Activated CD8-positive, alpha-beta memory T cell treated with anti-CD3 and anti-CD28 coated beads, Interleukin-2, amount 50 U/mL, for 4 hours (primary cell): ENCODE data around the gene FAM107B.
"Not testable (repeated sequence)": the region's sequence is repeated elsewhere in the genome, so short reads cannot be mapped to it uniquely, and the experiment has no call there.

ENCODE experiments used
- DNase-seq: peaks from one replicate; pipeline ENCODE4 v3.0.0-alpha.2; 2020

Gene FAM107B

DNA sequence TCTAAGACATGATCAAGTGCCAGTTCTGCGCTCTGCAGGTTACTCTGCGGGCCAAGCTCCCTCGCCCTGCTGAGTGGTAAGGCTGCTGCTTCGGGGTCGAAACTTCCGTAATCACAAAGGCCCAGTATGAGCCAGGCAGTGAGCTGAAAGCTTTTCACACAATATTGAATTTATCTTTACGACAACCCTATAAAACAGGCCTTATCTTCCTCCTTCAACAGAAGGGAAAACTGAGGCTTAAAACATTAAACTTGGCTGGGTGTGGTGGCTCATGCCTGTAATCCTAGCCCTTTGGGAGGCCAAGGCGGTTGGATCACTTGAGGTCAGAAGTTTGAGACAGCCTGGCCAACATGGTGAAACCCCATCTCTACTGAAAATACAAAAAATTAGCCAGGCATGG lies 83.3 kb downstream of the FAM107B start:
- no peak for DNase-seq

DNA sequence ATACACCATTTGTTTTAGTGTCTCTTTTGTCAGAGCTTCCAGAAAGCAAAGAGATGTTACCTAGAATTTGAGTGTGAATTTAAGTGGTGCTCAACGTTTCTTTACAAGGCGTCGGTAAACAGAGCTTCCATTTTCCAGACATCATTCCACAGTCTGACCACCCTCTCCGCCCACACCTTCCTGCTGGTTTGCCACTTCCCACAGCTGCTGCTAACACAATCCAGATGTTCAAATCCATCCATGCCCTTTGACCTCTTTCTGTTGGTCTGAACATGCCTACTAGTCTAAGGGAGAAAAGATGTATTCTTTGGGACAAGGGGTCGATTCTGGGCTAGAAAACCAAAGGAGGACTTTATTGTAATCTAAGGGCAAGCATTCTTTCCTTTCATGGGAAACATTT lies 86.1 kb downstream of the FAM107B start:
- no peak for DNase-seq

- DNase-seq, result not testable (repeated sequence)
Measured at GRCh38 chr10:14688189-14688588, 86.5 kb downstream of the FAM107B start.

DNA sequence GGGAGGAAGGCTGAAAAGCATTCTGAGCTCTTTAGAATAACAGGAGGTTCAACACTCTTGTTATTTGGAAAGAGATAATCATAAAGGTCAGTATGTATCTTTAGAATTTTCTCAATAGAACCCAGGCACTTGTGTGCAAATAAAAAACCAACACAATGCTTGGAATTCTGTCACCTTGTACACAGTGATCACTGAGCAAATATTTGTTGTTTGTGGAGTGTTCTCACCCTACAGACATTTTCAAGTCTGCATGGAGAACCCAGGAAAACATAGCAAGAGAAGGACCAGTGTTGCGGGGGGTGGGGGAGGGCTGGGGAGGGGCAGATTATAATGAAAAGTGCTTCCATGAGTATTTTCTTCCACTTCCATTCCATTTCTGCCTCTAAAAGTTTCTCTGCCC lies 87.4 kb downstream of the FAM107B start:
- no peak for DNase-seq

- no peak for DNase-seq
Measured at GRCh38 chr10:14686356-14686755, 88.3 kb downstream of the FAM107B start.

GRCh38 chr10:14684354-14684753 lies 90.3 kb downstream of the FAM107B start:
- DNase-seq, result no peak

GRCh38 chr10:14683256-14683655 lies 91.4 kb downstream of the FAM107B start:
- DNase-seq, result no peak

DNA sequence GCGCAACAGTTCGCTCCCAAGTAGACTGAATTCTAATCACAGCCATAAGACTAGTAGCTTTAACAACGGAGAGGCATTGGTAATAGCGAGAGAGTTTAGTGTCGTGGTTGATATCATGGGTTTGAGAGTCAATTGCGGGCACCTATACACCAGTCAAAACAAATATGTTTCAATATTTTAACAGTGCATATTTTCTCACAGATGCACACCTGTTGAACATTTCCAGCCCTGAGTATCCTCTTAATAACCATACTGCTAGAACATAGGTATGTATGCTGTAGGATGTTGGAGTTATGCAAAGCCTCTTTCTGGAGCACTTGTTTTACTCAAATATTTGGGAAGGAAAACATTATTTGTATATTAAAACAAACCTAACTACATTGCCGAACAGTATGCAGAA lies 92.9 kb downstream of the FAM107B start:
- DNase-seq, result no peak

DNA sequence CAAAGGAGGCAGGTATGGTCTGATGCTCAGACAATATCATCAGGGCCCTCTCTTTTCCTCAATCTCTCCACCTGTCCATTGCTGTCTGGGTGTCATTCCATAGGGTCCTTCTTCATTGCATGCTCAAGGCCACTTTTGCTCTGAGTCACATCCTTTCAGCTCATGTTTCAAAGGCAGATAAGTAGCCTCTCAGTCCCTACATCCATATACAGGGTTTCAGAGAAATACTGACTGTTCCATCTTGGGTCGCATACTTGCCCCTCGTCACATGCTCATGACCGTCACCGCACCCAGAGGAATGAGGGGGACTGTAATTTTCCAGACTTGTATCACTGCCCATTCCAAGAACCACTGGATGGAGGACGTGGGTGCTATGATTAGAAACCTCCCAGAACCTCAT lies 93.4 kb downstream of the FAM107B start:
- no peak for DNase-seq

- no peak for DNase-seq
Measured at GRCh38 chr10:14678637-14679036, 96.1 kb downstream of the FAM107B start.

DNA sequence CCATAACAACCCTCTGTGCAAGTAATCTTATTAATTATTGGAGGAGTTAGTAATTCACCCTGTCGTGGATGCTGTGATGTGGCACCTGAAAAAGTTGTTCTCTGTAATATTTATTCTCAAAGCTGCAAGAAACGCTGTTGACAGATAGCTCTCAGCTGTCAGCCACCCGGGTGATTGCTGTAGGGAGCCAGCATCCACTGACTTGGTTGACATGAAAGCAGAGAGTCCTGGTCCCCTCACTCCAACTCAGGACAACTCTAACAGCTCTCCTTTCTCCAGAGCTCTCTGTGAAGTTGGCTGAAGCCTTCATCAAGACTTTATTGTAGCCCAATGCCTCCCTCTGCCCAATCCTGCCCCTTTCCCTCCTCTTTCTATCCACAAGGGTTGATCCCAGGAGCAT lies 98.0 kb downstream of the FAM107B start:
- no peak for DNase-seq

- DNase-seq, result no peak
Measured at GRCh38 chr10:14674376-14675050, 100.2 kb downstream of the FAM107B start.

DNA sequence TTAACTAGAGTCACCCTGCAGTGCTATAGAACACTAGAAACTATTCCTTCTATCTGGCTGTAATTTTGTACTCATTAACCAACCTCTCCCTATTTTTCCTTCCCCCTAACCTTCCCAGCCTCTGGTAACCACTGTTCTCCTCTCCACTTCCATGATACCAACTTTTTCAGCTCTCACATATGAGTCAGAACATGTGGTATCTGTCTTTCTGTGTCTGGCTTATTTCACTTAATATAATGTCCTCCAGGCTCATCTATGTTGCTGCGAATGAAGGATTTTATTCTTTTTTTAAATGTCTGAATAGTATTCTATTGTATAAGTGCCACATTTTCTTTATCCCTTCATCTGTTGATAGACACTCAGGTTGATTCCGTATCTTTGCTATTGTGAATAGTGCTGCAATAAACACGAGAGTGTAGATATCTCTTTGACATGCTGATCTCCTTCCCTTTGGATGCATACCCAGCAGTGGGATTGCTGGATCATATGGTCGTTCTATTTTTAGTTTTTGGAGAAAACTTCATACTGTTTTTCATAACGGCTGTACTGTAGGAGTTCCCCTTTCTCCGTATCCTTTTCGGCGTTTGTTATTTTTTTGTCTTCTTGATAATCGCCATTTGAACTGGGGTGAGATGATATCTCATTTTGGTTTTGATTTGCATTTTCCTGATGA lies 101.4 kb downstream of the FAM107B start:
- DNase-seq, result no peak

- no peak for DNase-seq
Measured at GRCh38 chr10:14671386-14671831, 103.3 kb downstream of the FAM107B start.

GRCh38 chr10:14670551-14671240 lies 104.0 kb downstream of the FAM107B start:
- DNase-seq, result no peak

DNA sequence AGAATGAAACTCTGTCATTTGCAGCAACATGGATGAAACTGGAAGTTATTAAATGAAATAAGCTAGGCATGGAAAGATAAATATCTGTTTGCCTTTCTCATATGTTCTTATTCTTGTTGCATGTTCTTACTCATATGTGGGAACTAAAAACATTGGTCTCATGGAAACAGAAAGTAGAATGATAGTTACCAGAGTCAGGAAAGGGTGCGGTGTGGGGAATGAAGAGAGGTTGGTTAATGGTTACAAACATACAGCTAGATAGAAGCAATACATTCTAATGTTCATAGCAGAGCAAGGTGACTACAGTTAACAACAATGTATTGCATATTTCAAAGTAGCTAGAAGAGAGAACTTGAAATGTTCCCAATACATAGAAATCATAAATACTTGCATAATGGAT lies 105.1 kb downstream of the FAM107B start:
- no peak for DNase-seq

GRCh38 chr10:14667781-14668180 lies 106.9 kb downstream of the FAM107B start:
- no peak for DNase-seq

GRCh38 chr10:14667280-14667679 lies 107.4 kb downstream of the FAM107B start:
- DNase-seq, result no peak

GRCh38 chr10:14665865-14666857 lies 108.5 kb downstream of the FAM107B start:
- no peak for DNase-seq

- DNase-seq, result no peak
Measured at GRCh38 chr10:14665304-14665703, 109.4 kb downstream of the FAM107B start.

DNA sequence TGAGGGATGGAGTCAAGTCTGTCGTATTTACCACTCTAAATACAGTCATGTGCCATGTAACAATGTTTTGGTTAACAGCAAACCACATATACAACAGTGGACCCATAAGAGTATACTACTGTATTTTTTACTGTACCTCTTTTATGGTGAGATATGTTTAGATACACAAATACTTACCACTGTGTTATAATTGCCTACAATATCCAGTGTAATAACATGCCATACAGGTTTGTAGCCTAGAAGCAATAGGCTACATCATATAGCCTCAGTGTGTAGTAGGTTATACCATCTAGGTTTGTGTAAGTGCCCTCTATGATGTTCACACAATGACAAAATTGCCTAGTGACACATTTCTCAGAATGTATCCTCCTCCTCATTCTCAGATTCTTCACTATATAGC lies 110.4 kb downstream of the FAM107B start:
- no peak for DNase-seq

DNA sequence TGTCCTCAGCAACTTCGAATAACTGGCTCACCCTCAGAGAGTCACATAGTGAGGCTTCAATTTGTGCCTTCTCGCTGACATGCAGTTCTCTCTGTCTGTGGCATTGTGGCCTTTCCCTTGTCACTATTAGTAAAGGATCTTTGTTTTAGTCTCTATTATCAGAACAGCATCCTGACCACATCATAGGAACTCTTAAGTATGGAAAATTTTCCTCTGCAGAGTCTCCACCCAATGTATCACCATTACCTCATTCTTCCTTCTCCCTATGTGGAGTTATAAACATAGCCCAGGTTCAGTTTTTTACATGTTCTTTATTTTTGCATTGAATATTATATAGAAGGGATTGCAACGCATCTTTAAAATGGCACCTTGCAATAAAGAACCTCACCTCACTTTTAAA lies 112.9 kb downstream of the FAM107B start:
- no peak for DNase-seq

- no peak for DNase-seq
Measured at GRCh38 chr10:14660831-14661230, 113.9 kb downstream of the FAM107B start.
